OCI-LY7 (cell line): Measurements from ENCODE around the gene AIP.

Experiments
- EZH2phosphoT487 ChIP-seq: fragments of 200-600 bp; sonication (generic); IDR thresholded peaks from 2 replicates; pipeline ENCODE4 v1.6.1; 2018; ENCODE audit warnings: low read depth, borderline replicate concordance, mild to moderate bottlenecking, mixed run types, antibody characterized with exemption, low read length, moderate library complexity, mixed read lengths
- TF ChIP-seq, protein P1 (sequence below): fragments of 200-600 bp; sonication (generic); conservative IDR thresholded peaks from 2 replicates; pipeline ENCODE4 v1.5.1; 2014; ENCODE audit warnings: mild to moderate bottlenecking, antibody characterized with exemption, low read length, moderate library complexity, mixed read lengths

DNA sequence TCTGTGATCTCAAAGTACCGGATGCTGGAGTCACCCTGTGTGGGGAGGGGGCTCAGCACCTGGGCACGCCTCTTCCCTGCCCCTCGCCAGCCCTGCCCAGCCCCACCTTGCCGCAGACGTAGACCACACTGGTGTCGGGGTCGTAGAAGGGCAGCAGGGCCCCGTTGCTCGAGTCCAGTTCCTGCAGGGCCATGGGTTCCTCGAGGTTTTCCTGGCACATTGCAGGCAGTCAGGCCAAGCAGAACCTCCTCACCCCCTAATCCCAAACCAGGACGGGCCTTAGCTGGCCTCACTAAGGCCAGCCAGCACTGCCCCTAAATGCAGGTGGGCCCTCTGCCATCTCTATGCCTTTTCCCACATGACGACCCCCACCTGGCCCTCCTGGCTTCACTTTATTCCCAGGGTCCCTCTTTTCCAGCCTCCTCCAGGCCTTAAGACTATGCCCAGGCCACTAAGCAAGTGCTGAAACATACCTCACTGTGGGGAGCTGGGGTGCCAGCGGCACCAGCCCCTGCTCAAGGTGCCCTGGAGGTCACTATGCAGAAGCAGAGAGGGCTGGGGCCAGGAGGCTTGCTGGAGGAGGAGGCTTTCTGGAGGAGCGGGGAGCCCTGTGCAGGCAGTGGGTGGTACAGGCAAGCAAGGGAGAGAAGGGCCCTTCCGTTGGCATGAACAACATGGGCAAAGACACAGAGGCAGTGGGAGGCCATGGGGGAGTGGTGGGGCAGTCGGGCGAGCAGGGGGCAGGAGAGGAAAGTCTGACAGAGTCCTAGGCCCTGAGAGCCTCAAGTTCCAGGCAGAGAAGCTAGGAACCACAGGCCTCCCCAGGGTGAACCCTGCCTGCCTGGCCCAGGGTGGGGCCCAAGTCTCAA, 42.4 kb upstream of the AIP start:
- TF ChIP-seq, protein P1, sequence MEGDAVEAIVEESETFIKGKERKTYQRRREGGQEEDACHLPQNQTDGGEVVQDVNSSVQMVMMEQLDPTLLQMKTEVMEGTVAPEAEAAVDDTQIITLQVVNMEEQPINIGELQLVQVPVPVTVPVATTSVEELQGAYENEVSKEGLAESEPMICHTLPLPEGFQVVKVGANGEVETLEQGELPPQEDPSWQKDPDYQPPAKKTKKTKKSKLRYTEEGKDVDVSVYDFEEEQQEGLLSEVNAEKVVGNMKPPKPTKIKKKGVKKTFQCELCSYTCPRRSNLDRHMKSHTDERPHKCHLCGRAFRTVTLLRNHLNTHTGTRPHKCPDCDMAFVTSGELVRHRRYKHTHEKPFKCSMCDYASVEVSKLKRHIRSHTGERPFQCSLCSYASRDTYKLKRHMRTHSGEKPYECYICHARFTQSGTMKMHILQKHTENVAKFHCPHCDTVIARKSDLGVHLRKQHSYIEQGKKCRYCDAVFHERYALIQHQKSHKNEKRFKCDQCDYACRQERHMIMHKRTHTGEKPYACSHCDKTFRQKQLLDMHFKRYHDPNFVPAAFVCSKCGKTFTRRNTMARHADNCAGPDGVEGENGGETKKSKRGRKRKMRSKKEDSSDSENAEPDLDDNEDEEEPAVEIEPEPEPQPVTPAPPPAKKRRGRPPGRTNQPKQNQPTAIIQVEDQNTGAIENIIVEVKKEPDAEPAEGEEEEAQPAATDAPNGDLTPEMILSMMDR, result no peak
- TF ChIP-seq EZH2phosphoT487, result no peak
